GM23338 (cell line): Measurements from ENCODE around the gene ALDH2. TPM values are rescaled to one million over a fixed set of nuclear protein-coding genes. Genes with fewer than 3 reads are reported as not detected.

ENCODE experiments used
- ATAC-seq: fragments of 200-7000 bp; cut with Tn5 transposase; 3 replicates; pipeline ENCODE4 v1.9.1; 2020
- DNase-seq: peaks from one replicate; pipeline ENCODE4 v3.0.0-alpha.2; 2015; ENCODE audit warnings: low spot score
- H2AFZ ChIP-seq: fragments of 200-600 bp; sonication (generic); 2 replicates; pipeline ENCODE4 v1.8.0; 2016; ENCODE audit warnings: antibody characterized with exemption, mild to moderate bottlenecking, moderate library complexity
- H3F3A ChIP-seq: fragments of 200-600 bp; sonication (generic); replicated peaks from 2 replicates; pipeline ENCODE4 v1.8.0; 2017; ENCODE audit warnings: antibody characterized with exemption, mixed run types, low read depth
- H3K27ac ChIP-seq: fragments of 200-600 bp; sonication (generic); 2 replicates; pipeline ENCODE4 v1.6.1; 2016; ENCODE audit warnings: low read depth
- H3K27me3 ChIP-seq: fragments of 200-600 bp; sonication (generic); 2 replicates; pipeline ENCODE4 v1.8.0; 2016; ENCODE audit warnings: mild to moderate bottlenecking, mixed run types, moderate library complexity; ENCODE audit not compliant: insufficient read depth
- H3K36me3 ChIP-seq: fragments of 200-600 bp; sonication (generic); 2 replicates; pipeline ENCODE4 v1.8.0; 2016; ENCODE audit warnings: mild to moderate bottlenecking; ENCODE audit not compliant: insufficient read depth
- H3K4me1 ChIP-seq: fragments of 200-600 bp; sonication (generic); 2 replicates; pipeline ENCODE4 v1.8.0; 2016; ENCODE audit warnings: mild to moderate bottlenecking, moderate library complexity; ENCODE audit not compliant: insufficient read depth
- H3K4me2 ChIP-seq: fragments of 200-600 bp; sonication (generic); 2 replicates; pipeline ENCODE4 v1.7.1; 2017; ENCODE audit warnings: mixed run types
- H3K4me3 ChIP-seq: fragments of 200-600 bp; sonication (generic); 2 replicates; pipeline ENCODE4 v1.6.1; 2016; ENCODE audit warnings: mixed run types
- H3K79me2 ChIP-seq: fragments of 200-600 bp; sonication (generic); replicated peaks from 2 replicates; pipeline ENCODE4 v1.8.0; 2017; ENCODE audit warnings: mild to moderate bottlenecking; ENCODE audit not compliant: insufficient read depth
- H3K9me2 ChIP-seq: fragments of 200-600 bp; sonication (generic); 2 replicates; pipeline ENCODE4 v1.8.0; 2017; ENCODE audit not compliant: insufficient read depth
- H4K20me1 ChIP-seq: fragments of 200-600 bp; sonication (generic); replicated peaks from 2 replicates; pipeline ENCODE4 v1.8.0; 2017; ENCODE audit warnings: mild to moderate bottlenecking; ENCODE audit not compliant: insufficient read depth
- H3K27ac Mint-ChIP-seq: 2 replicates; pipeline ENCODE4 v1.8.0; 2020; ENCODE audit warnings: inconsistent platforms, mild to moderate bottlenecking, moderate library complexity, mixed read lengths
- H3K27me3 Mint-ChIP-seq: 3 replicates; pipeline ENCODE4 v1.8.0; 2022; ENCODE audit warnings: low read depth, mild to moderate bottlenecking, moderate library complexity, mixed read lengths, inconsistent platforms; ENCODE audit not compliant: insufficient read depth, poor library complexity
- H3K36me3 Mint-ChIP-seq: 3 replicates; pipeline ENCODE4 v1.8.0; 2021; ENCODE audit warnings: low read depth, mild to moderate bottlenecking, inconsistent platforms, moderate library complexity, mixed read lengths
- H3K4me1 Mint-ChIP-seq: 3 replicates; pipeline ENCODE4 v1.8.0; 2020; ENCODE audit warnings: mild to moderate bottlenecking, inconsistent platforms, mixed read lengths
- H3K4me3 Mint-ChIP-seq: 3 replicates; pipeline ENCODE4 v1.8.0; 2021; ENCODE audit warnings: moderate library complexity, mild to moderate bottlenecking, inconsistent platforms, mixed read lengths
- H3K9me3 Mint-ChIP-seq: 3 replicates; pipeline ENCODE4 v1.8.0; 2020; ENCODE audit warnings: moderate library complexity, mild to moderate bottlenecking, inconsistent platforms, mixed read lengths
- CREB1 ChIP-seq: fragments of 250-450 bp; sonication (Bioruptor Pico); IDR thresholded peaks from 2 replicates; pipeline ENCODE4 v1.5.0; 2020; ENCODE audit warnings: low read depth, mild to moderate bottlenecking, moderate library complexity
- CTCF ChIP-seq, 2 experiments: fragments of 200-600 bp in 1 of 2; sonication (generic) in 1 of 2; conservative IDR thresholded peaks; 2 replicates each; pipeline versions ENCODE4 v1.5.1 to v1.6.1; 2016 to 2017; ENCODE audit warnings: antibody characterized with exemption in 2 of 2, low read depth in 2 of 2, mild to moderate bottlenecking in 2 of 2, moderate library complexity in 1 of 2
- EZH2 ChIP-seq: fragments of 200-600 bp; sonication (generic); IDR thresholded peaks from one replicate; pipeline ENCODE4 v1.8.0; 2017; ENCODE audit warnings: antibody characterized with exemption, mild to moderate bottlenecking, low read depth; ENCODE audit not compliant: unreplicated experiment
- EZH2phosphoT487 ChIP-seq: fragments of 200-600 bp; sonication (generic); IDR thresholded peaks from one replicate; pipeline ENCODE4 v1.8.1; 2018; ENCODE audit warnings: antibody characterized with exemption; ENCODE audit not compliant: unreplicated experiment
- JUNB ChIP-seq: IDR thresholded peaks from one replicate; pipeline ENCODE4 v1.6.1; 2016; ENCODE audit warnings: antibody characterized with exemption; ENCODE audit not compliant: unreplicated experiment
- NANOG ChIP-seq: IDR thresholded peaks from 2 replicates; pipeline ENCODE4 v1.6.1; 2016; ENCODE audit warnings: antibody characterized with exemption, borderline replicate concordance
- POLR2AphosphoS5 ChIP-seq: IDR thresholded peaks from 2 replicates; pipeline ENCODE4 v1.6.1; 2016; ENCODE audit warnings: antibody characterized with exemption, low read depth
- STAT1 ChIP-seq: IDR thresholded peaks from one replicate; pipeline ENCODE4 v1.6.1; 2016; ENCODE audit warnings: antibody characterized with exemption; ENCODE audit not compliant: unreplicated experiment
- ZNF114 ChIP-seq: fragments of 250-450 bp; sonication (Bioruptor Pico); IDR thresholded peaks from 2 replicates; pipeline ENCODE4 v1.5.0; 2020; ENCODE audit warnings: mild to moderate bottlenecking, moderate library complexity
- ZNF331 ChIP-seq: fragments of 250-450 bp; sonication (Bioruptor Pico); IDR thresholded peaks from 2 replicates; pipeline ENCODE4 v1.5.0; 2020; ENCODE audit warnings: low read depth, mild to moderate bottlenecking, moderate library complexity
- polyA plus RNA-seq: library from polyadenylated mRNA; unstranded; fragments of >200 nt; fragmentation: Nextera tagmentation; extraction: Ambion mirVana; gene quantifications from 2 replicates; pipeline ENCODE4 v1.2.1, GENCODE V29; 2016
- total RNA-seq: library from RNA; depleted of rRNA; stranded (reverse); fragments of >200 nt; shearing (Covaris generic); gene quantifications from 2 replicates; pipeline ENCODE4 v1.2.3, GENCODE V29; 2014
- TF ChIP-seq, protein P1 (sequence below): fragments of 250-450 bp; sonication (Bioruptor Pico); IDR thresholded peaks from 2 replicates; pipeline ENCODE4 v1.5.0; 2020; ENCODE audit warnings: mild to moderate bottlenecking, moderate library complexity
- TF ChIP-seq, protein P2 (sequence below): IDR thresholded peaks from 2 replicates; pipeline ENCODE4 v1.6.1; 2016; ENCODE audit warnings: antibody characterized with exemption
- TF ChIP-seq, protein P3 (sequence below): IDR thresholded peaks from one replicate; pipeline ENCODE4 v1.6.1; 2018; ENCODE audit warnings: antibody characterized with exemption; ENCODE audit not compliant: unreplicated experiment

ALDH2 gene
- total and polyA plus RNA-seq, 2 experiments from 2014 or later = 14.9 to 50.5 TPM

GRCh38 chr12:111767362-111768158 lies 827 bp downstream of the ALDH2 start:
- Histone ChIP-seq H3K27ac (peak overlapping the region; percentile 72; the same call in 1 of the 2 replicates), H3K36me3 (no peaks in the 10 kb centered on the region), H3K4me1 (peaks cover 7% of the 10 kb centered on the region), H3K4me2 (peak overlapping the region; percentile 92), H3K9me2 (no peaks in the 10 kb centered on the region), H4K20me1 (peaks cover 6% of the 10 kb centered on the region), H3K27me3 (no peaks in the 10 kb centered on the region), H3F3A (0 out of 2 replicates have a peak, but pooled peaks cover 8% of the 10 kb centered on the region), H2AFZ (peak overlapping the region; percentile 57; the same call in 1 of the 2 replicates), H3K4me3 (peak overlapping the region; percentile 75), H3K79me2 (peaks cover 40% of the 10 kb centered on the region)
- Mint-ChIP-seq H3K4me3 (peak overlapping the region; percentile 94), H3K4me1 (peaks cover 12% of the 10 kb centered on the region), H3K27me3 (peaks cover 19% of the 10 kb centered on the region), H3K27ac (peak overlapping the region; percentile 96), H3K36me3 (peaks cover 20% of the 10 kb centered on the region), H3K9me3 (peaks cover 14% of the 10 kb centered on the region; the same call in 2 of the 3 replicates)
- DNase-seq = peak; percentile 58
- TF ChIP-seq CTCF (conservative IDR thresholded peaks at IDR 0.05; ENCODE audit: low read depth in 2 of 2) (no peak), NANOG (no peak), CREB1 (CRISPR knock-in tag) (no peak), POLR2AphosphoS5 (no peak), JUNB (no peak), STAT1 (no peak), EZH2 (no peak), ZNF114 (CRISPR knock-in tag) (no peak), EZH2phosphoT487 (no peak), ZNF331 (no peak)
- TF ChIP-seq, protein P1, sequence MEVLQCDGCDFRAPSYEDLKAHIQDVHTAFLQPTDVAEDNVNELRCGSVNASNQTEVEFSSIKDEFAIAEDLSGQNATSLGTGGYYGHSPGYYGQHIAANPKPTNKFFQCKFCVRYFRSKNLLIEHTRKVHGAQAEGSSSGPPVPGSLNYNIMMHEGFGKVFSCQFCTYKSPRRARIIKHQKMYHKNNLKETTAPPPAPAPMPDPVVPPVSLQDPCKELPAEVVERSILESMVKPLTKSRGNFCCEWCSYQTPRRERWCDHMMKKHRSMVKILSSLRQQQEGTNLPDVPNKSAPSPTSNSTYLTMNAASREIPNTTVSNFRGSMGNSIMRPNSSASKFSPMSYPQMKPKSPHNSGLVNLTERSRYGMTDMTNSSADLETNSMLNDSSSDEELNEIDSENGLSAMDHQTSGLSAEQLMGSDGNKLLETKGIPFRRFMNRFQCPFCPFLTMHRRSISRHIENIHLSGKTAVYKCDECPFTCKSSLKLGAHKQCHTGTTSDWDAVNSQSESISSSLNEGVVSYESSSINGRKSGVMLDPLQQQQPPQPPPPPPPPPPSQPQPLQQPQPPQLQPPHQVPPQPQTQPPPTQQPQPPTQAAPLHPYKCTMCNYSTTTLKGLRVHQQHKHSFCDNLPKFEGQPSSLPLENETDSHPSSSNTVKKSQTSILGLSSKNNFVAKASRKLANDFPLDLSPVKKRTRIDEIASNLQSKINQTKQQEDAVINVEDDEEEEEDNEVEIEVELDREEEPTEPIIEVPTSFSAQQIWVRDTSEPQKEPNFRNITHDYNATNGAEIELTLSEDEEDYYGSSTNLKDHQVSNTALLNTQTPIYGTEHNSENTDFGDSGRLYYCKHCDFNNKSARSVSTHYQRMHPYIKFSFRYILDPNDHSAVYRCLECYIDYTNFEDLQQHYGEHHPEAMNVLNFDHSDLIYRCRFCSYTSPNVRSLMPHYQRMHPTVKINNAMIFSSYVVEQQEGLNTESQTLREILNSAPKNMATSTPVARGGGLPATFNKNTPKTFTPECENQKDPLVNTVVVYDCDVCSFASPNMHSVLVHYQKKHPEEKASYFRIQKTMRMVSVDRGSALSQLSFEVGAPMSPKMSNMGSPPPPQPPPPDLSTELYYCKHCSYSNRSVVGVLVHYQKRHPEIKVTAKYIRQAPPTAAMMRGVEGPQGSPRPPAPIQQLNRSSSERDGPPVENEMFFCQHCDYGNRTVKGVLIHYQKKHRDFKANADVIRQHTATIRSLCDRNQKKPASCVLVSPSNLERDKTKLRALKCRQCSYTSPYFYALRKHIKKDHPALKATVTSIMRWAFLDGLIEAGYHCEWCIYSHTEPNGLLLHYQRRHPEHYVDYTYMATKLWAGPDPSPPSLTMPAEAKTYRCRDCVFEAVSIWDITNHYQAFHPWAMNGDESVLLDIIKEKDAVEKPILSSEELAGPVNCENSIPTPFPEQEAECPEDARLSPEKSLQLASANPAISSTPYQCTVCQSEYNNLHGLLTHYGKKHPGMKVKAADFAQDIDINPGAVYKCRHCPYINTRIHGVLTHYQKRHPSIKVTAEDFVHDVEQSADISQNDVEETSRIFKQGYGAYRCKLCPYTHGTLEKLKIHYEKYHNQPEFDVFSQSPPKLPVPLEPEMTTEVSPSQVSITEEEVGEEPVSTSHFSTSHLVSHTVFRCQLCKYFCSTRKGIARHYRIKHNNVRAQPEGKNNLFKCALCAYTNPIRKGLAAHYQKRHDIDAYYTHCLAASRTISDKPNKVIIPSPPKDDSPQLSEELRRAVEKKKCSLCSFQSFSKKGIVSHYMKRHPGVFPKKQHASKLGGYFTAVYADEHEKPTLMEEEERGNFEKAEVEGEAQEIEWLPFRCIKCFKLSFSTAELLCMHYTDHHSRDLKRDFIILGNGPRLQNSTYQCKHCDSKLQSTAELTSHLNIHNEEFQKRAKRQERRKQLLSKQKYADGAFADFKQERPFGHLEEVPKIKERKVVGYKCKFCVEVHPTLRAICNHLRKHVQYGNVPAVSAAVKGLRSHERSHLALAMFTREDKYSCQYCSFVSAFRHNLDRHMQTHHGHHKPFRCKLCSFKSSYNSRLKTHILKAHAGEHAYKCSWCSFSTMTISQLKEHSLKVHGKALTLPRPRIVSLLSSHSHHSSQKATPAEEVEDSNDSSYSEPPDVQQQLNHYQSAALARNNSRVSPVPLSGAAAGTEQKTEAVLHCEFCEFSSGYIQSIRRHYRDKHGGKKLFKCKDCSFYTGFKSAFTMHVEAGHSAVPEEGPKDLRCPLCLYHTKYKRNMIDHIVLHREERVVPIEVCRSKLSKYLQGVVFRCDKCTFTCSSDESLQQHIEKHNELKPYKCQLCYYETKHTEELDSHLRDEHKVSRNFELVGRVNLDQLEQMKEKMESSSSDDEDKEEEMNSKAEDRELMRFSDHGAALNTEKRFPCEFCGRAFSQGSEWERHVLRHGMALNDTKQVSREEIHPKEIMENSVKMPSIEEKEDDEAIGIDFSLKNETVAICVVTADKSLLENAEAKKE (CRISPR knock-in tag) = no peak
- TF ChIP-seq, protein P2, sequence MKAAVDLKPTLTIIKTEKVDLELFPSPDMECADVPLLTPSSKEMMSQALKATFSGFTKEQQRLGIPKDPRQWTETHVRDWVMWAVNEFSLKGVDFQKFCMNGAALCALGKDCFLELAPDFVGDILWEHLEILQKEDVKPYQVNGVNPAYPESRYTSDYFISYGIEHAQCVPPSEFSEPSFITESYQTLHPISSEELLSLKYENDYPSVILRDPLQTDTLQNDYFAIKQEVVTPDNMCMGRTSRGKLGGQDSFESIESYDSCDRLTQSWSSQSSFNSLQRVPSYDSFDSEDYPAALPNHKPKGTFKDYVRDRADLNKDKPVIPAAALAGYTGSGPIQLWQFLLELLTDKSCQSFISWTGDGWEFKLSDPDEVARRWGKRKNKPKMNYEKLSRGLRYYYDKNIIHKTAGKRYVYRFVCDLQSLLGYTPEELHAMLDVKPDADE = no peak
- TF ChIP-seq, protein P3, sequence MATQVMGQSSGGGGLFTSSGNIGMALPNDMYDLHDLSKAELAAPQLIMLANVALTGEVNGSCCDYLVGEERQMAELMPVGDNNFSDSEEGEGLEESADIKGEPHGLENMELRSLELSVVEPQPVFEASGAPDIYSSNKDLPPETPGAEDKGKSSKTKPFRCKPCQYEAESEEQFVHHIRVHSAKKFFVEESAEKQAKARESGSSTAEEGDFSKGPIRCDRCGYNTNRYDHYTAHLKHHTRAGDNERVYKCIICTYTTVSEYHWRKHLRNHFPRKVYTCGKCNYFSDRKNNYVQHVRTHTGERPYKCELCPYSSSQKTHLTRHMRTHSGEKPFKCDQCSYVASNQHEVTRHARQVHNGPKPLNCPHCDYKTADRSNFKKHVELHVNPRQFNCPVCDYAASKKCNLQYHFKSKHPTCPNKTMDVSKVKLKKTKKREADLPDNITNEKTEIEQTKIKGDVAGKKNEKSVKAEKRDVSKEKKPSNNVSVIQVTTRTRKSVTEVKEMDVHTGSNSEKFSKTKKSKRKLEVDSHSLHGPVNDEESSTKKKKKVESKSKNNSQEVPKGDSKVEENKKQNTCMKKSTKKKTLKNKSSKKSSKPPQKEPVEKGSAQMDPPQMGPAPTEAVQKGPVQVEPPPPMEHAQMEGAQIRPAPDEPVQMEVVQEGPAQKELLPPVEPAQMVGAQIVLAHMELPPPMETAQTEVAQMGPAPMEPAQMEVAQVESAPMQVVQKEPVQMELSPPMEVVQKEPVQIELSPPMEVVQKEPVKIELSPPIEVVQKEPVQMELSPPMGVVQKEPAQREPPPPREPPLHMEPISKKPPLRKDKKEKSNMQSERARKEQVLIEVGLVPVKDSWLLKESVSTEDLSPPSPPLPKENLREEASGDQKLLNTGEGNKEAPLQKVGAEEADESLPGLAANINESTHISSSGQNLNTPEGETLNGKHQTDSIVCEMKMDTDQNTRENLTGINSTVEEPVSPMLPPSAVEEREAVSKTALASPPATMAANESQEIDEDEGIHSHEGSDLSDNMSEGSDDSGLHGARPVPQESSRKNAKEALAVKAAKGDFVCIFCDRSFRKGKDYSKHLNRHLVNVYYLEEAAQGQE = no peak
- peak; percentile 28 for ATAC-seq
